Activated CD4-positive, alpha-beta T cell treated with anti-CD3 and anti-CD28 coated beads, Interleukin-2, Interleukin-4, amounts not matched to agents 100 ng/mL and 50 ng/mL, durations not matched to agents 16 hours and 8 hours (primary cell): ENCODE data around the gene ATP5PD.
"Not testable (repeated sequence)": the region's sequence is repeated elsewhere in the genome, so short reads cannot be mapped to it uniquely, and the experiment has no call there.

Experiments
- DNase-seq: peaks from one replicate; pipeline ENCODE4 v3.0.0-alpha.2; 2020; ENCODE audit warnings: low spot score

Gene ATP5PD

GRCh38 chr17:75077496-75078283 lies 30.9 kb upstream of the ATP5PD start:
- peak; percentile 27 for DNase-seq

GRCh38 chr17:75077072-75077495 lies 30.3 kb upstream of the ATP5PD start:
- no peak for DNase-seq

- DNase-seq: no peak
These were observed 29.0 kb upstream of the ATP5PD start for GRCh38 chr17:75075597-75076336.

- no peak for DNase-seq
These were observed 27.8 kb upstream of the ATP5PD start for GRCh38 chr17:75074532-75074931.

- no peak for DNase-seq
These were observed 26.9 kb upstream of the ATP5PD start for GRCh38 chr17:75073618-75074047.

GRCh38 chr17:75072909-75073308 lies 26.1 kb upstream of the ATP5PD start:
- not testable (repeated sequence) for DNase-seq

GRCh38 chr17:75071478-75072271 lies 24.9 kb upstream of the ATP5PD start:
- not testable (repeated sequence) for DNase-seq

GRCh38 chr17:75069783-75070182 lies 23.0 kb upstream of the ATP5PD start:
- DNase-seq: no peak

- no peak for DNase-seq
These were observed 22.0 kb upstream of the ATP5PD start for GRCh38 chr17:75068750-75069149.

- DNase-seq: peak; percentile 62
These were observed 21.1 kb upstream of the ATP5PD start for GRCh38 chr17:75067856-75068255.

GRCh38 chr17:75065562-75066151 lies 18.9 kb upstream of the ATP5PD start:
- peak; percentile 52 for DNase-seq

- no peak for DNase-seq
These were observed 18.2 kb upstream of the ATP5PD start for GRCh38 chr17:75064867-75065561.

- DNase-seq: no peak
These were observed 17.7 kb upstream of the ATP5PD start for GRCh38 chr17:75064460-75064859.

GRCh38 chr17:75064040-75064439 lies 17.3 kb upstream of the ATP5PD start:
- no peak for DNase-seq

- DNase-seq: no peak
These were observed 16.9 kb upstream of the ATP5PD start for GRCh38 chr17:75063626-75064025.

GRCh38 chr17:75063201-75063600 lies 16.4 kb upstream of the ATP5PD start:
- no peak for DNase-seq

- no peak for DNase-seq
These were observed 14.8 kb upstream of the ATP5PD start for GRCh38 chr17:75061618-75062017.

- DNase-seq: no peak
These were observed 14.3 kb upstream of the ATP5PD start for GRCh38 chr17:75061055-75061438.

GRCh38 chr17:75060434-75061054 lies 13.8 kb upstream of the ATP5PD start:
- DNase-seq: no peak

GRCh38 chr17:75059369-75060345 lies 12.9 kb upstream of the ATP5PD start:
- no peak for DNase-seq
